Measurements from ENCODE around the gene MBD2. TPM values are rescaled to one million over a fixed set of nuclear protein-coding genes. Genes with fewer than 3 reads are reported as not detected.

Gene MBD2
- total RNA-seq, 1 donor from 2014 or later = 27.7 TPM

DNA sequence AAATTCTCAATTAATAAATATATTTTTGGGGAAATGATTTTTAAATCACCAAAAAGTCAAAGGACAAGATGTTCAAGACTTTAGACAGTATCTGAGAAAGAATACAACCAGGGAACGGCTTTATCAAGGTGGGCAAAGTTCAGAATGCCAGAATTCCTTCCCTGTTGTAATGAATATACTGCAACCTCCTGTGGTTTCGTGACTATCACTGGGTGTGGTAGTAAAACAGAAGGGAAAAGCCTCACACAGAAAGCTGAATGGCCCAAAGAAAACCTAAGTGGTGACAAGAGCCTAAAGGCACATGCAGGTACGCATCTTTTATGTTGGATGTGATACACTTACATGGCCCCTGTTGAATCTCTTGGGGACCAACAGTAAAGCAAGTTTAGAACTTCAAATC, 37.1 kb downstream of the MBD2 start:
- TF ChIP-seq, protein P1, sequence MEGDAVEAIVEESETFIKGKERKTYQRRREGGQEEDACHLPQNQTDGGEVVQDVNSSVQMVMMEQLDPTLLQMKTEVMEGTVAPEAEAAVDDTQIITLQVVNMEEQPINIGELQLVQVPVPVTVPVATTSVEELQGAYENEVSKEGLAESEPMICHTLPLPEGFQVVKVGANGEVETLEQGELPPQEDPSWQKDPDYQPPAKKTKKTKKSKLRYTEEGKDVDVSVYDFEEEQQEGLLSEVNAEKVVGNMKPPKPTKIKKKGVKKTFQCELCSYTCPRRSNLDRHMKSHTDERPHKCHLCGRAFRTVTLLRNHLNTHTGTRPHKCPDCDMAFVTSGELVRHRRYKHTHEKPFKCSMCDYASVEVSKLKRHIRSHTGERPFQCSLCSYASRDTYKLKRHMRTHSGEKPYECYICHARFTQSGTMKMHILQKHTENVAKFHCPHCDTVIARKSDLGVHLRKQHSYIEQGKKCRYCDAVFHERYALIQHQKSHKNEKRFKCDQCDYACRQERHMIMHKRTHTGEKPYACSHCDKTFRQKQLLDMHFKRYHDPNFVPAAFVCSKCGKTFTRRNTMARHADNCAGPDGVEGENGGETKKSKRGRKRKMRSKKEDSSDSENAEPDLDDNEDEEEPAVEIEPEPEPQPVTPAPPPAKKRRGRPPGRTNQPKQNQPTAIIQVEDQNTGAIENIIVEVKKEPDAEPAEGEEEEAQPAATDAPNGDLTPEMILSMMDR (IDR thresholded peaks at IDR 0.05; ENCODE audit: unreplicated experiment) = no peak
- Mint-ChIP-seq H3K4me1 (ENCODE audit: unreplicated experiment) (no peaks in the 10 kb centered on the region), H3K36me3 (ENCODE audit: low read depth, unreplicated experiment) (peaks cover 9% of the 10 kb centered on the region), H3K27ac (ENCODE audit: unreplicated experiment) (no peak overlapping the region), H3K4me3 (ENCODE audit: unreplicated experiment) (no peak overlapping the region), H3K9me3 (ENCODE audit: unreplicated experiment) (no peaks in the 10 kb centered on the region), H3K27me3 (ENCODE audit: unreplicated experiment) (no peaks in the 10 kb centered on the region)
- DNase-seq (ENCODE audit: low spot score) = no peak

DNA sequence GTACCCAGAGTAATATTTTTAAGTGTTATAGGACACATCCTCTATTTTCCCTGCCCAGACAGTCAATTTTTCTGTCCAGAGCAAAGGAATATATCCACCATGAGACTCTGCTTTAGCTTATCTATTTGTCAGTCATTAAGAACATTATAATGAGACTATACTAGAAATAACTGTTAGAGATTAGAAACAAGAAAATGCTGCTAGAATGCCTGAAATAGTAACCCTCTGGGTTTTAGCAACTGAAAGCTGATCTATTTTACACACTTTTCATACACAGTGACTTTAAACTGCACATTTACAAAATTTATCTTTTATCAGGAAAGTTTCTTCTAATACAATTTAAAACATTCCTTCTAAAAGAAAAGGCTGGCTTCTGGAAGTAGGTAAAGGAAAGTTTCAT, 39.6 kb downstream of the MBD2 start:
- H3K27ac Mint-ChIP-seq (ENCODE audit: unreplicated experiment) = no peak overlapping the region
- H3K9me3 Mint-ChIP-seq (ENCODE audit: unreplicated experiment) = no peaks in the 10 kb centered on the region
- H3K4me3 Mint-ChIP-seq (ENCODE audit: unreplicated experiment) = no peak overlapping the region
- H3K27me3 Mint-ChIP-seq (ENCODE audit: unreplicated experiment) = no peaks in the 10 kb centered on the region
- TF ChIP-seq, protein P1 (IDR thresholded peaks at IDR 0.05; ENCODE audit: unreplicated experiment) = no peak
- no peak for DNase-seq (ENCODE audit: low spot score)
- peaks cover 5% of the 10 kb centered on the region for H3K36me3 Mint-ChIP-seq (ENCODE audit: low read depth, unreplicated experiment)
- no peaks in the 10 kb centered on the region for H3K4me1 Mint-ChIP-seq (ENCODE audit: unreplicated experiment)

GRCh38 chr18:54183390-54183789, 41.1 kb downstream of the MBD2 start:
- no peak overlapping the region for H3K4me3 Mint-ChIP-seq (ENCODE audit: unreplicated experiment)
- TF ChIP-seq, protein P1 (IDR thresholded peaks at IDR 0.05; ENCODE audit: unreplicated experiment) = no peak
- no peaks in the 10 kb centered on the region for H3K4me1 Mint-ChIP-seq (ENCODE audit: unreplicated experiment)
- H3K9me3 Mint-ChIP-seq (ENCODE audit: unreplicated experiment) = no peaks in the 10 kb centered on the region
- no peak overlapping the region for H3K27ac Mint-ChIP-seq (ENCODE audit: unreplicated experiment)
- no peak for DNase-seq (ENCODE audit: low spot score)
- H3K36me3 Mint-ChIP-seq (ENCODE audit: low read depth, unreplicated experiment) = peaks cover 5% of the 10 kb centered on the region
- H3K27me3 Mint-ChIP-seq (ENCODE audit: unreplicated experiment) = no peaks in the 10 kb centered on the region

GRCh38 chr18:54181856-54182602, 42.4 kb downstream of the MBD2 start:
- H3K4me1 Mint-ChIP-seq (ENCODE audit: unreplicated experiment) = no peaks in the 10 kb centered on the region
- H3K36me3 Mint-ChIP-seq (ENCODE audit: low read depth, unreplicated experiment) = peaks cover 5% of the 10 kb centered on the region
- TF ChIP-seq, protein P1 (IDR thresholded peaks at IDR 0.05; ENCODE audit: unreplicated experiment) = no peak
- H3K9me3 Mint-ChIP-seq (ENCODE audit: unreplicated experiment) = no peaks in the 10 kb centered on the region
- no peaks in the 10 kb centered on the region for H3K27me3 Mint-ChIP-seq (ENCODE audit: unreplicated experiment)
- no peak overlapping the region for H3K4me3 Mint-ChIP-seq (ENCODE audit: unreplicated experiment)
- no peak for DNase-seq (ENCODE audit: low spot score)
- H3K27ac Mint-ChIP-seq (ENCODE audit: unreplicated experiment) = no peak overlapping the region

- TF ChIP-seq, protein P1 (IDR thresholded peaks at IDR 0.05; ENCODE audit: unreplicated experiment) = no peak
- H3K4me1 Mint-ChIP-seq (ENCODE audit: unreplicated experiment) = peaks cover 10% of the 10 kb centered on the region
- DNase-seq (ENCODE audit: low spot score) = no peak
- no peak overlapping the region for H3K4me3 Mint-ChIP-seq (ENCODE audit: unreplicated experiment)
- peaks cover 2% of the 10 kb centered on the region for H3K27me3 Mint-ChIP-seq (ENCODE audit: unreplicated experiment)
- no peaks in the 10 kb centered on the region for H3K9me3 Mint-ChIP-seq (ENCODE audit: unreplicated experiment)
- peaks cover 7% of the 10 kb centered on the region for H3K36me3 Mint-ChIP-seq (ENCODE audit: low read depth, unreplicated experiment)
- H3K27ac Mint-ChIP-seq (ENCODE audit: unreplicated experiment) = no peak overlapping the region
These were observed 50.4 kb downstream of the MBD2 start for GRCh38 chr18:54173980-54174630.
